Motor neuron (in vitro differentiated cells): ENCODE results near the gene MCL1. TPM values are rescaled to one million over a fixed set of nuclear protein-coding genes. Genes with fewer than 3 reads are reported as not detected.

Experiments
- ATAC-seq, 8 experiments: fragments of 200-7000 bp; cut with Tn5 transposase; replicated peaks in 6 of 8; 2 replicates each; pipeline ENCODE4 v1.8.0; 2021; ENCODE audit warnings: mild to moderate bottlenecking in 8 of 8, moderate library complexity in 8 of 8
- H3K27ac ChIP-seq, 2 donors: fragments of 250-450 bp; sonication (Bioruptor Pico); 2 replicates each; pipeline ENCODE4 v1.9.0; 2021; ENCODE audit warnings: antibody characterized with exemption in 2 of 2, mild to moderate bottlenecking in 2 of 2, moderate library complexity in 1 of 2
- H3K4me1 ChIP-seq, 2 donors: fragments of 250-450 bp; sonication (Bioruptor Pico); replicated peaks in 1 of 2; 2 replicates each; pipeline ENCODE4 v1.6.1; 2021; ENCODE audit warnings: antibody characterized with exemption in 2 of 2, mild to moderate bottlenecking in 2 of 2, moderate library complexity in 1 of 2
- H3K4me3 ChIP-seq, 5 donors: fragments of 250-450 bp; sonication (Bioruptor Pico); 2 replicates each; pipeline ENCODE4 v1.9.0; 2021; ENCODE audit warnings: antibody characterized with exemption in 5 of 5, mild to moderate bottlenecking in 5 of 5, moderate library complexity in 4 of 5
- WGBS, 10 experiments: fragments of 450-650 bp; shearing (Covaris generic); methylation state at CpG; one replicate each; pipeline ENCODE4 v1.0.0; 2022; 5-methylcytosine and 5-hydroxymethylcytosine counted together
- in situ Hi-C, 9 experiments: fragments of 400-800 bp; cut with MboI; loops; one replicate each; pipeline ENCODE4 v1.15.0; 2021; ENCODE audit warnings: low sequenced_read_pairs in 9 of 9, low pct_unique_long_range_greater_than_20kb in 2 of 9; ENCODE audit not compliant: unreplicated experiment in 9 of 9
- total RNA-seq, 8 experiments: library from RNA; unstranded; fragments of 300-600 nt; gene quantifications; 2 replicates each; pipeline versions ENCODE4 v1.2.3 to v1.2.4, GENCODE V29; 2022

The MCL1 gene
- total RNA-seq, 8 experiments from 2014 or later, result 125 to 182 (median 142) TPM

DNA sequence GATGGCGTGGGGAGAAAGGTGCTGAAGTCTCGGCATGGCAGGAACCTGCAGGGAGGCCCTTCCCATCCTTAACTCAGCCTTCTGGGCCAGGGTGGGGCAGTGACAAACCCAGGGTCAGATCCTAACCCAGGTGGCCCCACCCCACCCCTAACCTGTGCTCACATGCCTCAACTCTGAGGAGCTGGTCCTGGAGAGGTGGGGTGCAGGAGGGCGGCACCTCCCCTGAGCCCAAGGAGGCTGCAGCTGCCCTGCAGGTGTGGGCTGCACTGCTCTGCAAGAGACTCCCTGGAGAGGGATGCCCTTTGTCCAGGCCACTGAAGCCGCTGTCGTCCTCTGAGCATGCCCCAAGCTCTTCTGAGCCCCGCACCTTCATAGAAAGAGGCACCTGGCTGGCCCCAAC is 45.4 kb downstream of the MCL1 start:
- ATAC-seq, result no peak
- no peak overlapping the region for H3K27ac ChIP-seq
- in situ Hi-C loops, result no loop called here
- H3K4me1 ChIP-seq, result peaks cover 6 to 8% of the 10 kb centered on the region in 2 donors
- WGBS, 10 experiments, result 77 to 100% (median 88%) methylated on average over 1 to 4 of the region's 6 CpGs; no CpG with 5 or more reads in 6 of the 10 experiments
- H3K4me3 ChIP-seq, result no peak overlapping the region

DNA sequence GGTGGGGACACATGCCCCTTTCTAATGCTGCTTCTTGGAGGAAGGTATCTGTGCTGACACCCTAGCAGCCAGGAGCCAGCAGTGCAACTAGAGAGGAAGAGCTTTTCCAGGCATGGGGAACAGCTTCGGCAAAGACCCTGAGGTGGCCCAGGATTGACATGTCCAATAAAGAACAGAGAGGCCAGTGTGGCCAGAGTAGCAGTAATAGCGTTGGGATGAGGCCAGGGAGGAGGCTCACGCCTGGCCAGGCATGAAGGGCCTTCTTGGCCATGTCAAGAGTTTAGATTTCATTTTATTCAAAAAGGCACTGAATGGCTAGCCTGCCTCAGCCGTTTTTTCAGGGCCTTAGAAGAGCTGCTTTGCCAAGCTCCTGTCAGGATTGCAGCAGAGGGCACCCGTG is 46.5 kb downstream of the MCL1 start:
- H3K4me1 ChIP-seq, result peaks cover 6 to 8% of the 10 kb centered on the region in 2 donors
- no peak overlapping the region for H3K4me3 ChIP-seq
- 0 to 86% (median 40%) methylated on average over 1 to 4 of the region's 5 CpGs; no CpG with 5 or more reads in 3 of the 10 experiments for WGBS, 10 experiments
- no peak overlapping the region for H3K27ac ChIP-seq
- ATAC-seq, result peak in 4 of 8 experiments; percentile 8 to 18 (median 11)
- in situ Hi-C loops, result no loop called here

DNA sequence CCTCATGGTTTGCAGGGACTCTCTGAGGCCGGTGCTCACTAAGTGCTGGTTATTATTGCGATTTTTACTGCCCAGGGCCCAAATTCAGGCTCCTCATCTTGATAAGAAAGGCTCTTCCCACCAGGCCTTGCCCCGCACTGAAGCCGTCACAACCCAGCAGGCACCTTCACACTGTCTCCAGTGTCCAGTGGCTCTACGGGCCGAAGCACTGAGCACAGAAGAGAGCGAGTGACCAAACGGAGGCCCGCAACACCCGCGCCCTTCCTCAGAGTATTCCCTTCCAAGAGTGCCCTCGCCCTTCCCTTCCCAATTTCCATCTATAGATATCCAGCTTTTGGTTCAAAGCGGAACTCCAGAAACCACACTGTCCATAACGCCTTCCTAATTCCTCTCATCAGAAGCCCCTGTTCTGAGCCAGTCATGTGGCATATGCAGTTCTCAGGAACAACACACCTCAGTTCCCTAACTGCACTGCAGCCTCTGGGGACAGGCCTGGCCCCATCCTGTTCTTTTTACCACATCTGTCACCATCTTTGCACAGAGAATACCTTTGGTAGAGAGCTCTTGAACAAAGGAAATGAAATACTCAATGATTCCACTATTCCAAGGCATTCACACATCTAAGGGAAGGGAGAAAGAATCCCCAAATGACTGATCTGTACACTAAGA is 48.8 kb downstream of the MCL1 start:
- in situ Hi-C loops, result no loop called here
- no peak overlapping the region for H3K27ac ChIP-seq
- 86 to 100% (median 95%) methylated on average over 1 to 14 of the region's 14 CpGs; no CpG with 5 or more reads in 2 of the 10 experiments for WGBS, 10 experiments
- peaks cover 6 to 8% of the 10 kb centered on the region in 2 donors for H3K4me1 ChIP-seq
- ATAC-seq, result no peak
- H3K4me3 ChIP-seq, result no peak overlapping the region

DNA sequence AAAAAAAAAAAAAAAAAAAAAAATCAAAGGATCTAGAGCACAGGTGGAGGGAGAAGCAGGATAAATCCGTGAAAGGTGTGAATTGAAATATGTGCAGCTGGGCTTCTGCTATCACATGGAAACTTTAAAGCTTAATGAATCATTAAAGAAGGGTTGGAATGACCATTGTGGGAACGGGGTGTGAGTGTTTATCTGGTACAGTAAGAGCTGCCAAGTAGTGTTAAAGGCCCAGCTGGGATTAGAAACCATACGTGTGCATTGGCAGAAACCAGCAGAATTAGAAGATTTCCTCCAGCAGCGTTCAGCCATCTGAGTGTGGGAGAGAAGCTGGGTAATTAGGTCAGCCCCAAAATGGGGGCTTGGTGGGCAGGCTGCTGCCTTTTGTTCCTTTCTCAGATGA is 50.4 kb downstream of the MCL1 start:
- peaks cover 6 to 8% of the 10 kb centered on the region in 2 donors for H3K4me1 ChIP-seq
- no peak overlapping the region for H3K4me3 ChIP-seq
- in situ Hi-C loops, result no loop called here
- 0 to 83% (median 70%) methylated on average over 2 to 4 of the region's 4 CpGs for WGBS, 10 experiments
- no peak overlapping the region for H3K27ac ChIP-seq
- ATAC-seq, result peak in 1 of 8 experiments; percentile 64

DNA sequence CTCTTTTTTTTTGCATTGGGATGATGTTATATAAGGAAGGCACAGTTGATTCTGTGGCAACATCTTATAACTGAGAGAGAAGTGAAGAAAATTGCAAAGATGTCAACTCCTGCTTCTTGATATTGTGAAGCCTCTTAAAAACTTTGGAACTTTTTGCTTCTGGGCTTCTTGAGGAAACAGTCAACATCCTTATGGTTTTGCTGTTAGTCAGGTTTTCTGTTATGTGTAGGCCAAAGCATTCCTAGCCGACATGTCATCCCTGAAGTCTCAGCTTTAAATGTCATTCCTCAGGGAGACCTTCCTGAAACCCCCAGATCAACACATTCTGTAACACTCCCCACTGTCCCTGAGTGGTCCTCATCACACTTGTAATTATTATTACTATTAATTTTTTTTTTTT is 51.2 kb downstream of the MCL1 start:
- whole genome bisulfite sequencing, 10 experiments, result 20 to 100% (median 100%) methylated on average over 1 of the region's 1 CpG; no CpG with 5 or more reads in 3 of the 10 experiments
- H3K4me3 ChIP-seq, result no peak overlapping the region
- no peak for ATAC-seq
- H3K27ac ChIP-seq, result no peak overlapping the region
- H3K4me1 ChIP-seq, result peaks cover 8 to 9% of the 10 kb centered on the region in 2 donors
- in situ Hi-C loops, result no loop called here

DNA sequence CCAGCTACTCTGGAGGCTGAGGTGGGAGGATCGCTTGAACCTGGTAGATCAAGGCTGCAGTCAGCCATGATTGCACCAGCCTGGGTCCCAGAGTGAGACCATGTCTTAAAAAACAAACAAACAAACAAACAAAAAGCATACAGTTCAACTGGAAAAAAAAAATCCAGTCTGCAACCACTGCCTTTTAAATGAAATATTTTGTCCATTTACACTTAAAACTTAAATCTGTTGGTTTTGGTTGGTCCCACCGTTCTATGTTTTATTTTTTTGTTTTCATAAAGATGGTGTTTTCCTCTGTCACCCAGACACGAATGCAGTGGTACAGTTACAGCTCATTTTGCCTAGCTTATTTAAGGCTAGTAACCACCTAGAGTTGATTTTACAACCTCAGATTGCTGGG is 54.1 kb downstream of the MCL1 start:
- Histone ChIP-seq H3K4me3 (no peak overlapping the region), H3K4me1 (peaks cover 0 to 3% of the 10 kb centered on the region in 2 donors), H3K27ac (no peak overlapping the region)
- WGBS, 10 experiments, result 13 to 94% (median 79%) methylated on average over 1 to 3 of the region's 3 CpGs; no CpG with 5 or more reads in 2 of the 10 experiments
- in situ Hi-C loops, result no loop called here
- no peak for ATAC-seq

Other genes with a start within 250 kb of the MCL1 start
- gene RPRD2, start 215.5 kb downstream of the MCL1 start, total RNA-seq, result 10 to 100 TPM in 7 of 8 experiments, 1 to 10 TPM in 1; 9.1 to 37.4 (median 23.7) TPM
- gene TARS2, start 92.2 kb downstream of the MCL1 start, total RNA-seq, result 10 to 100 TPM; 24.1 to 51.0 (median 35.8) TPM
- 10 to 100 TPM in 3 of 8 experiments, 1 to 10 TPM in 5; 1.4 to 73.4 (median 3.5) TPM for gene ECM1, start 71.5 kb downstream of the MCL1 start, total RNA-seq
- 1 to 10 TPM in 5 of 8 experiments, under 1 TPM in 3; 0.57 to 4.1 (median 2.1) TPM for gene FALEC, start 63.9 kb downstream of the MCL1 start, total RNA-seq
- 10 to 100 TPM in 2 of 8 experiments, 1 to 10 TPM in 4, under 1 TPM in 2; 0.75 to 45.8 (median 4.9) TPM for gene ADAMTSL4, start 30.2 kb downstream of the MCL1 start, total RNA-seq
- gene ENSA, start 50.0 kb upstream of the MCL1 start, total RNA-seq, result 100 to 1,000 TPM; 101 to 222 (median 139) TPM
- 10 to 100 TPM; 20.0 to 46.2 (median 23.3) TPM for gene GOLPH3L, start 117.5 kb upstream of the MCL1 start, total RNA-seq
- gene HORMAD1, start 141.3 kb upstream of the MCL1 start, total RNA-seq, result under 1 TPM in 3 of 8 experiments, not detected in 5; 0.05 to 0.29 (median 0.14) TPM
- 10 to 100 TPM in 2 of 8 experiments, 1 to 10 TPM in 2, under 1 TPM in 4; 0.09 to 14.8 (median 1.1) TPM for gene CTSS, start 186.2 kb upstream of the MCL1 start, total RNA-seq
- 100 to 1,000 TPM in 1 of 8 experiments, 10 to 100 TPM in 2, 1 to 10 TPM in 5; 1.2 to 330 (median 5.3) TPM for gene CTSK, start 228.7 kb upstream of the MCL1 start, total RNA-seq